GM21528 (cell line): Measurements from ENCODE around the gene KCND2.
"Not testable (repeated sequence)": the region's sequence is repeated elsewhere in the genome, so short reads cannot be mapped to it uniquely, and the experiment has no call there.

Experiments
- ATAC-seq: cut with Tn5 transposase; IDR thresholded peaks from one replicate; pipeline ENCODE4 v1.9.1; 2021; ENCODE audit warnings: mild to moderate bottlenecking, moderate library complexity; ENCODE audit not compliant: unreplicated experiment, low FRiP score

Gene KCND2

DNA sequence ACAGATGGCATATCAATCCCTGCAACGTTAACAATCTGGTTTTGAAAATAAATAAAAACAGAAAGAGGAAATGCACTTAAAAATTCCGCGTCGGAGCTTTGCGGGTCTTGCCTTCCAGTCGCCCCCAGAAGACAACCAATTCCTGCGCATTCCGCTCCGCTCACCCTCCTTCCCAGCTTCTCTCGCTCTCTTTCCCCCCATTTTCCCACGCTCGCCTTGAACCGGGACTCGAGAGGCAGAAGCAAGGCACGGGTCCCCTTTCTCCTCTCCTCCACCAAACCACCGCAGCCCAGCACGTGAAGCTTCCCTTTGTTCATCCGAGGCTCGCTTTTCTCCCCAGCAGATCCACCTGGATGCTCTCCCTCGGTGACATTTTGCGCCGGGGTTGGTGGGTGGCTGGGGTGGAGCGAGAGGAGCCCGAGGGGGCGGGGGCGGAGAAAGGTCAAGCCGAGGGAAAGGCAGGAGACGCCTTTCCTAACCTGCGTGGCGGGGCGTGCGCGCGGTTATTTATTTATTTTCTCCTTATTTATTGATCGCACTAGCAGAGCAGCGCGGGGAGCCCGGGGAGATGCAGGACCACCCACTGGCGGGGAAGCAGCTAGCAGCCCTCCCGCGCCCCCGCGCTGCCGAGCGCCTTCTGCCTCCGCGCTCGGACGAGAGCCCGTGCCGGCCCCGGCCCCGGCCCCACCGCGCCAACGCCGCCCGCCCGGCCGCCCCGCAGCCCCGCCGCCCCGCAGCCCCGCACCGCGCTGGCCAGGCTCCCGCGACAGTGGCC is at the start of gene KCND2:
KCND2 (plus strand) TSS at position 475 of the 775 bp plus-strand sequence.
- peak; percentile 36 for ATAC-seq

DNA sequence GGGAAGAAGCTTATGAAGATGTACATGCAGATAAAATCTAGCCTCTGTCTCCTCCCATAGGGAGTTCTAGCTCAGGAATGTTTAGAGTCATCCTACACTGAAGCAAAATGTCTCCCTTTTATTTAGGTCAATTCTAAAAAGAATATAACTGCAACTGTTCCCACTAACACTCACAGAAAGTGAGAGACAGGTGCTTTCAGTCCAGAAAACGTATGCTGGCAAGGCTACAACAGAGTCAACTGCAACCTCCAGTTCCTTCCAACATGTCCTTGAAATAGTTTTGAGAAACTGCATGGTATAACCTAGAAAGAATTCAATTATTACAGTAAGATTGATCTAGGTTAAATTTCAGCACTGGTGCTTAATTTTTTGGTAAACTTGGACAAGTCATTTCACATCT is 46.8 kb upstream of the KCND2 start:
- ATAC-seq: no peak

DNA sequence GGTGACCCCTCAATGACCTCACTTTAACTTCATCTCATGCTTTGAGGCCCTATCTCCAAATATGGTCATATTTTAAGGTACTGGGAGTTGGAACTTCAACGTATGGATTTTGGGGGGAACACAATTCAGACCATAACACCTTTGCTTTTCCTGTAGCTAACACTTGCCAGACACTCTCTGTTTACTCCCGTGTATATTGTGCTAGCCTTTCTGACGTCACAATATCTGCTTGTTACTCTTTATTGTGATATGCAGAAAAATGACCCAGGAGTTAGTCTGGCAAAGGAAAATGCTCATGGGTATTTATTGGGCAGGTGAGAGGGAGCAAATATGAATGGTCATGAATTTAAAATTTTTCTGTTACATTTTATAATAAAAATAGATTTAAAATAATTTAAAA is 45.7 kb upstream of the KCND2 start:
- no peak for ATAC-seq

DNA sequence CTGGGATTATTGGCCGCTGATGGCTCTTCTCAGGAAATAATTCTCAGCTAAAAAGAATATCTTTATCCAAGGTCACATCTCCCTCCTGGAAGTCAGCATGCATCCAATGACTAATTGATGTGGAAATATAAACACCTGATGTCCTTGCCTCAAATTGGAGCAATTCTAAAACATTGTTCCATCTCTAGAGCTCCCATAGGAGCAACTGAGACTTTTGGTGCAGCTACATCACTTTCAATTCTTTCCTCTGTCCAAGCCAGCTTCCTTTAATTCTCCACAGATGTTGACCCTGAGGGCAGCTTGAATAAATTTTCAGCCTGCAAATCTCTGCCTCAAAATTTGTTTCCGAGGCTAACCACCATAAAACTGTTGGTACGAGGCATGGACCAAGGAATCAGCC is 43.9 kb upstream of the KCND2 start:
- ATAC-seq: no peak

DNA sequence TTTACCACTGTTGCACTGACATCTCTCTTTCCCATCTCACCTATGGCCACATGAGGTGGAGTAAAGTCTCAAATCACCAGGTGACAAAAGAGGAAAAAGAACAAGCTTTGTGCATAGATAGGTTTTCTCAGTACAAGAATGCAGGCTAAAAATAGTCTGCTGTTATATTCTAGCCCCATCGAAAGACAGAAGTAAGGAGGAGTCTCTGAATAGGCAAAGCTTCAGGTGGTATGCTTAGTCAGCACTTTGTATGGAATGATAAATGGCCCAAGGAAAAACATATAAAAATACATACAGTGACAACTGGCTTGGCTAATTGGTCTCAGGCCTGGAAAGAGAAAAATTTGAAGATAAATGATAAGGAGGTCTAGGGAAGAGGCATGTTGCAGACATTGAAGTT is 39.6 kb upstream of the KCND2 start:
- no peak for ATAC-seq

DNA sequence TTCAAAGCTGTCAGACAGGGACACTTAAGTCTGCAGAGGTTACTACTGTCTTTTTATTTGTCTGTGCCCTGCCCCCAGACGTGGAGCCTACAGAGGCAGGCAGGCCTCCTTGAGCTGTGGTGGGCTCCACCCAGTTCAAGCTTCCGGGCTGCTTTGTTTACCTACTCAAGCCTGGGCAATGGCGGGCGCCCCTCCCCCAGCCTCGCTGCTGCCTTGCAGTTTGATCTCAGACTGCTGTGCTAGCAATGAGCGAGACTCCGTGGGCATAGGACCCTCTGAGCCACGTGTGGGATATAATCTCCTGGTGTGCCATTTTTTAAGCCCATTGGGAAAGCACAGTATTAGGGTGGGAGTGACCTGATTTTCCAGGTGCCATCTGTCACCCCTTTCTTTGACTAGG is 32.6 kb upstream of the KCND2 start:
- not testable (repeated sequence) for ATAC-seq

DNA sequence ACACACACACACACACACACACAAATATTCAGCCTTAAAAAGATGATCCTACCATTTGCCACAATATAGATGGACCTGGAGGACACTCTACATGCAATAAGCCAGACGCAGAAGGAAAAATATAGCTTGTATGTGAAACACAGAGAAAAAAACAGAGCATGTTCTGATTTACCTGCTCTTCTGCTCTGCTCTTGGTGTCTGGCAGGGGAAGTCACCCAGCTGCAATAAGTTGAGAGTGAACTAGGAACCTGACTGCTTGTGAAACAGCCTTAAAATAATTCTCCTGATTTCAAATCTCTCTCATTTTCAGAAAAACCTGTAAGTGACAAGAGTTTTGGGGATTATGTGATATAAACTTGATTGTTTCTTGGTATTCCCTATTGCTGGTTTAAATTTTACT is 31.0 kb upstream of the KCND2 start:
- no peak for ATAC-seq

DNA sequence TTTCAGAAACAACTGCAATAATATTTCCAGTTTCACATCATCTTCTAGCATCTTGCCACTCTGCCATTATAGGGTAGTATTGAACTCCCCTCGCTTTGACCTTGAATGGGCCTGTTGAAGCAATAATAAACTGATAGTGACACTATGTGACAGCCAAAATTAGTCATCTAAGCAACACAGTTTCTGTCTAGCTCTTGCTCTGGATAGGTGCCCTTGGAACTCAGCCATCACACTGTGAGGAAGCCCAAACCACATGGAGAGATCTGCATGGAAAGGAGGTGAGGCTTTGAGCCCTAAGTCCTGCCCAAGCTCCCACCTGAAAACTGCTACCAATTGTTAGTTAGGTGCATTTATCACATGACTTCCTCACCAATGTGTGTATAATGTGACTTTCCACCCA is 18.1 kb upstream of the KCND2 start:
- ATAC-seq: no peak

DNA sequence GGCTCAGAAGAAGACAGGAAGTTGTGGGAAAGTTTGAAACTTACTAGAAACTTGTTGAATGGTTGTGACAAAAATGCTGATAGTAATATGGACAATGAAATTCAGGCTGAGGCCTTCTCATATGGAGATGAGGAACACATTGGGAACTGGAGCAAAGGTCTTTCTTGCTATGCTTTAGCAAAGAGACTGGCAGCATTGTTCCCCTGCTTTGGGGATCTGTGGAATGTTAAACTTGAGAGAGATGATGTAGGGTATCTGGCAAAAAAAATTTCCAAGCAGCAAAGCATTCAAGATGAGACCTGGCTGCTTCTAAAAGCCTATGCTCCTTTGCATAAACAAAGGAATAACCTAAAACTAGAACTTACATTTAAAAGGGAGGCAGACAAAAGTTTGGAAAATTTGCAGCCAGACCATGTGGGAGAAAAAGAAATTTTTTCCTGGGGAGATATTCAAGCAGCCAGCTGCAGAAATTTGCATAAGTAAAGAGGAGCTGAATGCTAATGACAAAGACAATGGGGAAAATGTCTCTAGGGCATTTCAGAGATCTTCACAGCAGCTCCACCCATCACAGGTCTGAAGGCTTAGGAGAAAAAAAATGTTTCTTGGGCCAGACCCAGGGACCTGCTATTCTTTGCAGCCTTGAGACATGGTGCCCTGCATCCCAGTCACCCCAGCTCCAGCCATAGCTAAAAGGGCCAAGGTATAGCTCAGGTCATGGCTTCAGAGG is 16.5 kb upstream of the KCND2 start:
- no peak for ATAC-seq

DNA sequence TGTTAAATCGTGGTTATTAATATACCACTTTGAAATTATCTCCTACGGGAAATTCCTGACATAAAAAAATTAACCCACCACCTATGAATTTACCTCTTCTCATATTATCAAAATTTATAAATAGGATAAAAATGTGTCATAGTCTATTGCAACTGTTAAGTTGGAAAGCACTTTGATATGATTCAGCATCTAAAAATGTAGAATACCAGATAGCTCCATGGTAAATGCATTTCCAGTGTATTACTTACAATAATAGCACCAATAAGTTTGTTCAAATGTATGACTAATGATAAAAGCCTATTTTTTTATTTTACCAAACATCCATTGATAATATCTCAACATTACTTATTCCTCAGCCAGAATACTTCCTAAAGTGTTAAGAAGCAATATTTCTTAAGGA is 13.6 kb upstream of the KCND2 start:
- no peak for ATAC-seq

DNA sequence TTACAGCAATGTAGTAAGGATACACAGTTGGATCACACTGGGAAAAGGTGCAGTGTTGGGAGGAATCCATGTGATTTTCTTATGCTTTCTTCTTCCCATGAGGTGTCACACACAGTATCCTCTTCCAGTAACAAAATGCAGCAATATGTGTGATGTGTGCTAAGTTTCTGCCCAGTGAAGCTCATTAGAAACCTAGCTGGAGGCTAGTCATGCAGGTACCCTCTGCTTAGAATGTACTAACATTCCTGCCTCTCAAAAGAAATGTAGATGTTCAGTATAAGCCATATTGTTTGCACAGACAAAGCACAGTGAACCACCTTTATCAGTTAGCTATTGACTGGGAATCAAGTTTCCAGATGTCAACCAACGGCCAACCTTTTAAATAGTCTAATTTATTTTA is 12.9 kb upstream of the KCND2 start:
- no peak for ATAC-seq

DNA sequence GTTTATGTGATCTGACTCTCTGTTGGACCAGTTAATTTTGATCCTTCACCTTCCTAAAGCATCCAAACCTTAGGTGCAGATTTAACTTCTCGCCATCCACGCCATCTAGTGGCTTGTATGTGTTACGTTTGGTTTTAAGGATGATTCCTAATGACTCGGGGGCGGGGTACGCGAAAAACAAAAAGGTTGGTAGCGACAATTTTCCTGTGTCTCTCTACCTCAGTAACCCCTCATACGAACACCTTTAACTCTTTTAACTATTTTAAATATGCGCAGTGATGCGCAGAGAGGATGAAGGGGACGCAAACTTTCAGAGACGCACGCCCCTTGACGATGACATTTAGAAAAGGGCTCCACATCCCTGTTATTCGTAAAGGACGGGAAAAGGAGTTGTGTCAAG is 714 bp upstream of the KCND2 start:
- ATAC-seq: peak; percentile 65

DNA sequence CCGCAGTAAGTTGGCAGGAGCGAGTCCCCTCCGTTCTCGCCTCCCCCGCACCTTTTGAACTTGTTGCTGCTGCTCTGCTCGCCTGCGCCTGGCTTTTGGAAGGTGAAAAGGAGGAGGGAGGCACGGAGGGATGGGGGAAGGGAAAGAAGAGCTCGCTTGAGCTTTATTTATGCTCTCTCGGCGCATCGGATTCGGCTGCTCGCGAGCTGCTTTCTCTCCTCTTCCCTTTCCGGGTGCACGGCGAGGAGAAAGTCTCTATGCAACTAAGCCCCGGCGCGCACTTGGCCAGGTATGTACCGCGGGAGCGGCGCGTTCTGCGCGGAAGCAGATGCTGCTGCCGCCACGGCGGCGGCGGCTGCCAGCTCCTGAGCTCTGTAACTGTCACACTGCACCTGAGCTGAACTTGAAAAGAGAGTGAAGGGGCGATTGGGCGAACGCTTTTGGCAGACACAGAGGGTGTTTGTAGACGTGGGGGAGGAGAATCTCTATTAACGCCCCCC is 551 bp downstream of the KCND2 start:
- ATAC-seq: peak; percentile 70

DNA sequence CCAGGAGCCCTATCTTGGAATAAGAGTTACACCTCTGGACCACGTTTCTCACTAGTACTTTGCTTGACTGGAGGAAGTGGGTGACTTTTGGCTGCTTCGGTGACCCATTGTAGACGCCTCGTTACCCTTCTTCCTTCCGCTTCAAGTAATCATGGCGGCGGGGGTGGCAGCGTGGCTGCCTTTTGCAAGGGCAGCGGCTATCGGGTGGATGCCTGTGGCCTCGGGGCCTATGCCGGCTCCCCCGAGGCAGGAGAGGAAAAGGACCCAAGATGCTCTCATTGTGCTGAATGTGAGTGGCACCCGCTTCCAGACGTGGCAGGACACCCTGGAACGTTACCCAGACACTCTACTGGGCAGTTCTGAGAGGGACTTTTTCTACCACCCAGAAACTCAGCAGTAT is 1.5 kb downstream of the KCND2 start:
- no peak for ATAC-seq

DNA sequence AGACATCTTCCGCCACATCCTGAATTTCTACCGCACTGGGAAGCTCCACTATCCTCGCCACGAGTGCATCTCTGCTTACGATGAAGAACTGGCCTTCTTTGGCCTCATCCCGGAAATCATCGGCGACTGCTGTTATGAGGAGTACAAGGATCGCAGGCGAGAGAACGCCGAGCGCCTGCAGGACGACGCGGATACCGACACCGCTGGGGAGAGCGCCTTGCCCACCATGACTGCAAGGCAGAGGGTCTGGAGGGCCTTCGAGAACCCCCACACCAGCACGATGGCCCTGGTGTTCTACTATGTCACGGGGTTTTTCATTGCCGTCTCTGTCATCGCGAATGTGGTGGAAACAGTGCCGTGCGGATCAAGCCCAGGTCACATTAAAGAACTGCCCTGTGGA is 1.9 kb downstream of the KCND2 start:
- no peak for ATAC-seq

DNA sequence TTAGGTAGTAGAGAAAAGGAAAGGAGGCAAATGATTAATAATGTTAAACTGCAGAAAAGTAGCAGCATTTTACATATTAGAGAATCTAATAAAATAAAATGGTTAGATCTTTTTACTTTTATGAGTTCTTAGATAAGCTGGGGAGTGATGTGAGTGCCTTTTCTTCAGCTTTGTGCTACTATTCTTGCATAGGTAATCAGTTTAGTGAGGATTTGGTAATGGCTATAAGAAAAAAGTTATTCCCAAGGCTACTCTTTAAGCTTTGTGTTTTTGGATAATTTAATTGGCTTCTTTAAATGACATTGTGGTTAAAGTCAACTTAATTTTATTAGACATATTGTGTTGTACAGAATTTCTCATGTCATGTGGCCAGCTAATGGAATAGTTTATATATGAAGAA is 3.7 kb downstream of the KCND2 start:
- ATAC-seq: no peak

DNA sequence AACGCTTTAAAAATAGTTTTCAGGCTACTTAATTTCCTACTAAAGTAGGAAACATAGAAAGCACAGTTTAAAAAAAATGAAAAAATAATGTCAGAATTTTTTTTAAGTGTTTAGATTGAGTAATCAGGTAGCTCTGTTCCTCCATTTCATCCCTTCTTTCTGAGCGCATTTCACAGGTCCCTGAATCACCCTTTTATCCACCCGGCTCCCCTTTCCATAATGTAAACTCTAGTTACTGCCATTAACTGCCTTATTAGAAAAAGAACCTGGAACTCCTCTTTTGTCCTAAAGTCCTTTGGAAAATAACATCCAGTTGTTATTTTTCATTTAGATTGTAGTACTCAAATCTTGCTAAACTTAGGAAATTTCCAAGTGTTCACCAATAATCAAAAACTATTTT is 5.8 kb downstream of the KCND2 start:
- no peak for ATAC-seq

DNA sequence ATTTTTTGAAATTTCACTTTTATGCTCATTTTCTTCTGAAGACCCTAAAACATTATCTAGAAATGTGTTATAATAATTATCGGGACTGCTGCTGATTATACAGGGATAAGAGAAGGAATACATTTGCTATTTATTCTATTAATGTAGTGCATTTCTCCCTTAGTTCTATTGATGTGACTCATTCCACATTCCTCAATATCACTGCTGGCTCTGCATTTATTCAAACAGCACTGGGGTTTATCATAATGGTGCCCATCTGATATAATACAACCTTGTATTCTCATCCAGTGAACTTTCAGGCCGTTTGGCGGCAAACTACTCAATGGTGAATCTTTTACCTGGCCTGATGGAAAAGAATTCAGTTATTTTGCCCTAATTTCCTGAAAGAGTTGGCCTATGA is 7.8 kb downstream of the KCND2 start:
- no peak for ATAC-seq

DNA sequence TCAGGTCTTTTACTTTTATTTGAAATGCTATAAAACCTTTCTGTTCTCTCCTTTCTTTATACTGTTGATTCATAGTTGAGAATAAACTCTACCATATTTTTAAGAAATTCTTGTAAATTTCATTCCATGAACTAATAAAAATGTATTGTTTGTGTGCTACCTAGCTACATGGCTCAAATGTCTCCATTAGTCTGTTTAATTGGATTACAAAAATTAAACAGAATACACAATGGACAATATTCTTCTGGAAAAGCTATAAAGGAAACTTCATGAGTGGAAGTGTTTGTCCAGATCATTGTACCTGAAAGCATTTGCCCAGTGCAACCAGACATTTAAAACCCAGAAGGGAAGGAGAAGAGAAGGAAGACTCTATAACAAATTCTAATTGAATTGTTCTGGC is 20.1 kb downstream of the KCND2 start:
- no peak for ATAC-seq

DNA sequence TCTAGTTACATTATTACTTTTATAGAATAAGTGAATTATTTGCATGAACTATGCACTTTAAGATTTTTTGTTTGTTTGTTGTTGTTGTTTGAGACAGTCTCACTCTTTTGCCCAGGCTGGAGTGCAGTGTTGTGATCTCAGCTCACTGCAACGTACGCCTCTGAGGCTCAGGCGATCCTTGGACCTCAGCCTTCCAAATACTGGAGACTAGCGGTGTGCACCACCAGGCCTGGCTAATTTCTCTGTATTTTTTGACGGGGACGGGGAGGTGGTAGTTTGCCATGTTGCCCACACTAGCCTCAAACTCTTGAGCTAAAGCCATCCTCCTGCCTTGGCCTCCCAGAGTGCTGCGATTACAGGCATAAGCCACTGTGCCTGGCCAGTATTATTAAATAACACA is 29.2 kb downstream of the KCND2 start:
- ATAC-seq: no peak

DNA sequence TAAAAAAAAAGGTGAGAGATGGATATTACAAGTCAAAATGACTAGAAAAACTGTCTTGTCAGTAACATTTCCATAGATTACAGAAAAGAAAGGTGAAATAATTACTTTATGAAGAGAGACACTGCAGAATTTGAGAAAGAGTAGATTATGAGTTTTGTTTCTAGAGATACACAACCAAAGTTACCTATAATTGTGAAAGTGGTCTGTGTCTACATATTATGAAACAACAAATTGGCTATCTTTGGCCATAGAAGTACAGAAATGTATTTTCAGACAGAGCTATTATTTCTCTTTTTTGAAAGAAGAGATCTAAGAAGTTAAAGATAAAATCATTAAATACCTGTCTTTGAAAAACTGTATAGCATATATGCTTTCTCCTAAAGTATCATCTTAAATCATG is 30.1 kb downstream of the KCND2 start:
- ATAC-seq: peak; percentile 72

DNA sequence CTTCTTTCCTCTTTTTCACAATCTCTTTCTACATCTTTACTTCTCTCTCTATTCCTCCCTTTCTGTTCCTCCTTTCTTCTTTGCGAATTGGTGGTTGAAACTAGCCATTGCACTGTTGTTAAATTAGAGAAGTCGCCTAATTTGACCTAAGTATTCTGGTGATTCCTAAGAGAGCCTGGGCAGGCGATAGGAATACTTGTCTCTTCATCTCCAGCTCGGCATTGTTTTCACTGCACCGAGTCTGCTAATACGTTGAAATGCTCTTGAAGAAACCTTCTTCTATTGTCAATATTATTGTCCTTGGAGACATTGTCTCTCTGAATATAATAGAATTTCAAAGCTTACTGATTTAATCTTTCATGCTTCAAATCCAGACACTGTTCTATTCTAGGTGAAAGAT is 31.7 kb downstream of the KCND2 start:
- no peak for ATAC-seq
